ENCODE data around the gene KCNQ1. TPM values are rescaled to one million over a fixed set of nuclear protein-coding genes. Genes with fewer than 3 reads are reported as not detected.

KCNQ1 gene
- total and polyA plus RNA-seq, 7 experiments from 2014 or later = 14.7 to 46.4 (median 36.9) TPM

DNA sequence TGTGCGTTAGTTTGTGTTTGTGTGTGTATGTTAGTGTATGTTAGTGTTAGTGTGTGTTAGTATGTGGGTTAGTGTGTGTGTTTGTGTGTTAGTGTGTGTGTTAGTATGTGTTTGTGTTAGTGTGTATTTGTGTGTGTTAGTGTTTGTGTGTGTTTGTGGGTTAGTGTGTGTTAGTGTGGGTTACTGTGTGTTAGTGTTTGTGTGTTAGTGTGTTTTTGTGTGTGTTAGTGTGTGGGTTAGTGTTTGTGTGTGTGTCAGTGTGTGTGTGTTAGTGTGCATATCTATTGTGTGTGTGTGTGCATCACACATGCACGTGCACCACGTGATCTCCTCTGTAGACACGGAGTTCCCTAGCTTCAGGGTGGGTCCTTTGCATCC lies 139.6 kb downstream of the KCNQ1 start:
- no peaks in the 10 kb centered on the region for H3K27me3 Mint-ChIP-seq
- no peak overlapping the region for H3K27ac Mint-ChIP-seq
- H3K27ac ChIP-seq (ENCODE audit: low read depth, low read length) = no peak overlapping the region
- H3K4me3 ChIP-seq (ENCODE audit: low read length) = no peak overlapping the region
- no peaks in the 10 kb centered on the region for H3K9me3 ChIP-seq (ENCODE audit: control insufficient read depth in 2 of 3, low read length in 3 of 3)
- peaks cover 0 to 8% (median 0%) of the 10 kb centered on the region in 5 donors for H3K36me3 Mint-ChIP-seq
- CTCF ChIA-PET = no interaction called here
- no peaks in the 10 kb centered on the region for H3K4me1 Mint-ChIP-seq
- POLR2A ChIA-PET = no interaction called here
- ATAC-seq = no peak
- H3K27me3 ChIP-seq (ENCODE audit: control insufficient read depth in 2 of 2, insufficient read depth in 2 of 2, low read length in 2 of 2) = no peaks in the 10 kb centered on the region
- DNase-seq = no peak
- H3K36me3 ChIP-seq (ENCODE audit: control insufficient read depth in 2 of 3, insufficient read depth in 3 of 3, low read length in 3 of 3) = peaks cover 0 to 74% (median 0%) of the 10 kb centered on the region in 3 experiments
- H3K9me3 Mint-ChIP-seq = no peaks in the 10 kb centered on the region
- H3K4me3 Mint-ChIP-seq = no peak overlapping the region
- intact Hi-C loops (cut with micrococcal nuclease) = no loop called here
- no peaks in the 10 kb centered on the region for H3K4me1 ChIP-seq (ENCODE audit: control insufficient read depth in 2 of 2, insufficient read depth in 2 of 2, low read length in 2 of 2)

DNA sequence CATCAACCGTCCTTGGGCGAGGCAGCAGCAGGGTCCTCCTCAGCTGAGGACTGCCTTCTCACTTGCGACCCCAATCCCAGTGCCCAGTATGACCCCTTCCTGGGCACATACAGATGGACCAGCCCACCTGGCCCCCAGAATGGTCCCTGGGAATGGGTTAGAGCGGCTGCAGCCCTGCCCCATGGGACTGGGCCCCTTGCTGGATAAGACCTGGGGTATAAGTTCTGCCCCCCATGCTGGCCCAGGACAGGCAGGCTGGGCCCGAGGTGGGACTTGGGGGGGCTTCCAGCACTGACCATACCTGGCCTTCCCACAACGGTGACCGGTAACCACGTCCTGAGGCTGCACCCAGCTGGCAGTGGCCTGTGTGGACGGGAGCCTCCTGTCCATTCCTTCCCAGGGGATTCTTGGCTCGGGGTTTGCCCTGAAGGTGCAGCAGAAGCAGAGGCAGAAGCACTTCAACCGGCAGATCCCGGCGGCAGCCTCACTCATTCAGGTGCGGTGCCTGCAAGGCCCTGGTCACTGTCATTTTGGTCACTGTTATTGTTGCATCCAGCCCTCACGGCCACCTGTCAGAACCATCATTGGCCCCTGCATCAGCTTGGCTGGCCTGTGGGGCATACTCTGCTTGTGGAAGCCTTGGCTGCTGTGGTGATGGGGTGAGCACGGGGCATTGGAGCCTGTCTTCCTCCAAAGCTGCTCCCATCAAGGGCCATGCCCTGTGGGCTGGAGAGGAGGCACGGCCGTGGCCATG lies 140.2 kb downstream of the KCNQ1 start:
- H3K27ac ChIP-seq (ENCODE audit: low read depth, low read length) = no peak overlapping the region
- no peak overlapping the region for H3K4me3 ChIP-seq (ENCODE audit: low read length)
- no peaks in the 10 kb centered on the region for H3K27me3 Mint-ChIP-seq
- POLR2A ChIA-PET = no interaction called here
- ATAC-seq = no peak
- DNase-seq = peak in 1 of 9 donors; percentile 15
- peaks cover 0 to 13% (median 0%) of the 10 kb centered on the region in 5 donors for H3K36me3 Mint-ChIP-seq
- H3K4me1 Mint-ChIP-seq = no peaks in the 10 kb centered on the region
- no peaks in the 10 kb centered on the region for H3K27me3 ChIP-seq (ENCODE audit: control insufficient read depth in 2 of 2, insufficient read depth in 2 of 2, low read length in 2 of 2)
- H3K27ac Mint-ChIP-seq = no peak overlapping the region
- peaks cover 0 to 80% (median 0%) of the 10 kb centered on the region in 3 experiments for H3K36me3 ChIP-seq (ENCODE audit: control insufficient read depth in 2 of 3, insufficient read depth in 3 of 3, low read length in 3 of 3)
- H3K9me3 ChIP-seq (ENCODE audit: control insufficient read depth in 2 of 3, low read length in 3 of 3) = no peaks in the 10 kb centered on the region
- CTCF ChIA-PET = no interaction called here
- H3K4me1 ChIP-seq (ENCODE audit: control insufficient read depth in 2 of 2, insufficient read depth in 2 of 2, low read length in 2 of 2) = no peaks in the 10 kb centered on the region
- H3K9me3 Mint-ChIP-seq = no peaks in the 10 kb centered on the region
- H3K4me3 Mint-ChIP-seq = no peak overlapping the region
- intact Hi-C loops (cut with micrococcal nuclease) = no loop called here

DNA sequence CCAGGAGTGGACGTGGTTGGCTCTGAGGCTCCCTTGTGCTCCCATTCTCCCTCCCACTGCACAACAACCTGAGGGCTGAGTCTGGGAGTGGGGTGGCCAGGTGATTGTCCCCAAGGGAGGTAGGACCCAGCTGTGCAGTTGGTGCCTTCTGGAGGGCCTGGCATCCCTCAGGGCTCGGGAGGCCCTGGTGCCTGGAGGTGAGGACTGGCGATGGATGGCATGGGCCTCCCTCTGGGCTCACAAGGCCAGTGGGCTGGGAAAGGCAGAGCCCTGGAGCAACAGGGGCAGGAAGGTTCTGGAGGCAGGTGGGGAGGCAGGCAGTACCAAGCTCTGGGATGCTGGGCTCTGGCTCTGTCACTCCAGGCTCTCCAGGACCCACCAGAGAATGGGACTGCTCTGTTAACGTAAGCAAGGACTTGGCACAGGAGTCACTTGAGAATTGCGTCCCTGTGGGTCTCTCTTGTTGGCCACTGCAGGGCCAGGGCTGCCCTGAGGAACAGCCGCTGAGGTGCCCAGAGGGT lies 140.8 kb downstream of the KCNQ1 start:
- intact Hi-C loops (cut with micrococcal nuclease) = no loop called here
- Histone ChIP-seq H3K4me3 (ENCODE audit: low read length) (no peak overlapping the region), H3K9me3 (ENCODE audit: control insufficient read depth in 2 of 3, low read length in 3 of 3) (no peaks in the 10 kb centered on the region), H3K36me3 (ENCODE audit: control insufficient read depth in 2 of 3, insufficient read depth in 3 of 3, low read length in 3 of 3) (peaks cover 0 to 86% (median under 1%) of the 10 kb centered on the region in 3 experiments), H3K27ac (ENCODE audit: low read depth, low read length) (no peak overlapping the region), H3K27me3 (ENCODE audit: control insufficient read depth in 2 of 2, insufficient read depth in 2 of 2, low read length in 2 of 2) (no peaks in the 10 kb centered on the region), H3K4me1 (ENCODE audit: control insufficient read depth in 2 of 2, insufficient read depth in 2 of 2, low read length in 2 of 2) (no peaks in the 10 kb centered on the region)
- DNase-seq = peak in 2 of 9 donors; percentile 5 to 15
- ChIA-PET POLR2A (no interaction called here), CTCF (no interaction called here)
- Mint-ChIP-seq H3K27me3 (no peaks in the 10 kb centered on the region), H3K4me3 (no peak overlapping the region), H3K9me3 (no peaks in the 10 kb centered on the region), H3K4me1 (no peaks in the 10 kb centered on the region), H3K36me3 (peaks cover 0 to 20% (median 4%) of the 10 kb centered on the region in 5 donors), H3K27ac (no peak overlapping the region)
- ATAC-seq = no peak

DNA sequence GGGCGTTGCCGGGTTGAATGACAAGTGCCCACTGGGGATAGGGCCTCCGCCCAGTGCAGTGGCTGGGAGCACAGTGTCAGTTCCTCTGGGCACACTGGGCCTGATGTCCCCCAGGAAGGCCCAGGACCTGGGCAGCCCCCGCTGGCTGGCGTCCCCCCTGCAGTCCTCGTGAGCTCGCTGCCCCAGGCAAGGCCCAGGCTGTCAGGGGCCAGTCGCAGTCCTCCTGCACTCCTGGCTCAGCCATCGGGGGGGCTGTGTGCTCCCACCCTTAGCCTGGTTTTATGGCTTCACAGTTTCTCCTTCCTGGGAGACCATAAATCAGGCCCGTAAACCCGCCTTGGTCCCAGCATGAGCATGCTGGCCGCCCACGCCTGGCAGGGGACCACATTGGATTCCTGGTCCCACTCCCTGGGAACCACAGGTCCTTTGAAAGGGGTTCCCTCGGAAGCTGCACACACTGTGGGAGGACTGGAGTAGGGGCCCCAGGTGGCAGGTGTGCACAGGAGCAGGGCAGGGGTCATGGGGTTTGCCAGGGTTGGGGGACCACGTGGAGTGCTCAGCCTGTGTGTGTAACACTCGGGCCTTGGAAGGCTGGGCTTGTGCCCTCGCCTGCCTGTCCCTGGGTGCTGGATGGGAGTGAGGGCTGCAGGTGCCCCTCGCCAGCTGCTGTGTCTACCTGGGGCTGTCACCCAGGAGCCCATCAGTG lies 141.4 kb downstream of the KCNQ1 start:
- H3K27ac Mint-ChIP-seq = no peak overlapping the region
- H3K27ac ChIP-seq (ENCODE audit: low read depth, low read length) = no peak overlapping the region
- POLR2A ChIA-PET = no interaction called here
- H3K27me3 ChIP-seq (ENCODE audit: control insufficient read depth in 2 of 2, insufficient read depth in 2 of 2, low read length in 2 of 2) = no peaks in the 10 kb centered on the region
- no peaks in the 10 kb centered on the region for H3K4me1 ChIP-seq (ENCODE audit: control insufficient read depth in 2 of 2, insufficient read depth in 2 of 2, low read length in 2 of 2)
- peaks cover 0 to 92% (median 6%) of the 10 kb centered on the region in 3 experiments for H3K36me3 ChIP-seq (ENCODE audit: control insufficient read depth in 2 of 3, insufficient read depth in 3 of 3, low read length in 3 of 3)
- H3K36me3 Mint-ChIP-seq = peaks cover 0 to 25% (median 8%) of the 10 kb centered on the region in 5 donors
- intact Hi-C loops (cut with micrococcal nuclease) = no loop called here
- peak in 2 of 9 donors; percentile 4 to 15 for DNase-seq
- H3K4me3 ChIP-seq (ENCODE audit: low read length) = no peak overlapping the region
- H3K9me3 Mint-ChIP-seq = no peaks in the 10 kb centered on the region
- H3K9me3 ChIP-seq (ENCODE audit: control insufficient read depth in 2 of 3, low read length in 3 of 3) = no peaks in the 10 kb centered on the region
- H3K27me3 Mint-ChIP-seq = no peaks in the 10 kb centered on the region
- H3K4me1 Mint-ChIP-seq = peaks cover 0 to 3% (median 0%) of the 10 kb centered on the region in 7 donors
- ATAC-seq = no peak
- no peak overlapping the region for H3K4me3 Mint-ChIP-seq
- CTCF ChIA-PET = no interaction called here

DNA sequence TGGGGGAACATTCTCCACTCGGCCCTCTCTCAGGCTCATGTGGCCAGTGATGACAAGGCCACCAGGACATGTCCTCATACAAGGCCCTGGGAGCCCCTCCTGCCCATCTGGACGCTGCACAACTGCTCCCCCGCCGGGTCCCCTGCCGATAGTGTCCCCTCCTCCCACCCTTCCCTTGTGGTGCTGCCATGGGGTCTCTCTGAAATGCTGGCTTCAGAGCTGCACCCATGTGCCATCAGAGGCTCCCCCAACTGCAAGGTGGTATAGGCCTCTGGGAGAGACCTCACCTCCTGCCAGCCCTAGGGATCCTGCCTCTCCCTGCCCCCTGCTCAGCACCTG lies 142.0 kb downstream of the KCNQ1 start:
- Histone ChIP-seq H3K4me3 (ENCODE audit: low read length) (no peak overlapping the region), H3K27ac (ENCODE audit: low read depth, low read length) (no peak overlapping the region), H3K27me3 (ENCODE audit: control insufficient read depth in 2 of 2, insufficient read depth in 2 of 2, low read length in 2 of 2) (no peaks in the 10 kb centered on the region), H3K9me3 (ENCODE audit: control insufficient read depth in 2 of 3, low read length in 3 of 3) (no peaks in the 10 kb centered on the region), H3K4me1 (ENCODE audit: control insufficient read depth in 2 of 2, insufficient read depth in 2 of 2, low read length in 2 of 2) (no peaks in the 10 kb centered on the region), H3K36me3 (ENCODE audit: control insufficient read depth in 2 of 3, insufficient read depth in 3 of 3, low read length in 3 of 3) (peaks cover 0 to 94% (median 6%) of the 10 kb centered on the region in 3 experiments)
- Mint-ChIP-seq H3K4me3 (no peak overlapping the region), H3K4me1 (peaks cover 0 to 3% (median 0%) of the 10 kb centered on the region in 7 donors), H3K36me3 (peaks cover 0 to 27% (median 12%) of the 10 kb centered on the region in 5 donors), H3K27ac (no peak overlapping the region), H3K9me3 (no peaks in the 10 kb centered on the region), H3K27me3 (no peaks in the 10 kb centered on the region)
- CTCF ChIA-PET = no interaction called here
- intact Hi-C loops (cut with micrococcal nuclease) = no loop called here
- POLR2A ChIA-PET = no interaction called here
- no peak for ATAC-seq
- DNase-seq = no peak

- ChIA-PET POLR2A (no interaction called here), CTCF (no interaction called here)
- H3K27ac ChIP-seq (ENCODE audit: low read depth, low read length) = no peak overlapping the region
- ATAC-seq = no peak
- no peaks in the 10 kb centered on the region for H3K9me3 ChIP-seq (ENCODE audit: control insufficient read depth in 2 of 3, low read length in 3 of 3)
- H3K36me3 ChIP-seq (ENCODE audit: control insufficient read depth in 2 of 3, insufficient read depth in 3 of 3, low read length in 3 of 3) = peaks cover 0 to 95% (median 6%) of the 10 kb centered on the region in 3 experiments
- intact Hi-C loops (cut with micrococcal nuclease) = no loop called here
- peak in 2 of 9 donors; percentile 3 to 17 for DNase-seq
- Mint-ChIP-seq H3K27ac (no peak overlapping the region), H3K4me1 (peaks cover 0 to 3% (median 0%) of the 10 kb centered on the region in 7 donors), H3K4me3 (no peak overlapping the region), H3K9me3 (no peaks in the 10 kb centered on the region), H3K36me3 (peaks cover 0 to 33% (median 16%) of the 10 kb centered on the region in 5 donors), H3K27me3 (no peaks in the 10 kb centered on the region)
- H3K4me1 ChIP-seq (ENCODE audit: control insufficient read depth in 2 of 2, insufficient read depth in 2 of 2, low read length in 2 of 2) = no peaks in the 10 kb centered on the region
- H3K4me3 ChIP-seq (ENCODE audit: low read length) = no peak overlapping the region
- no peaks in the 10 kb centered on the region for H3K27me3 ChIP-seq (ENCODE audit: control insufficient read depth in 2 of 2, insufficient read depth in 2 of 2, low read length in 2 of 2)
These were observed 142.5 kb downstream of the KCNQ1 start for GRCh38 chr11:2587132-2587930.

Data from naive thymus-derived CD4-positive, alpha-beta T cell (primary cell).